Testis (tissue), 2 donors: ENCODE measurements around the gene SOCS6.

ENCODE experiments used
- POLR2A ChIP-seq: fragments of 450-650 bp; IDR thresholded peaks from one replicate; pipeline ENCODE4 v1.6.1; 2017; ENCODE audit warnings: antibody characterized with exemption, mild to moderate bottlenecking, moderate library complexity
- TF ChIP-seq, protein P1 (sequence below), 3 experiments: fragments of 450-650 bp in 2 of 3; fragments of 200-600 bp in 1 of 3; sonication (generic) in 1 of 3; IDR thresholded peaks; one replicate each; pipeline ENCODE4 v1.5.1; 2016 to 2019; ENCODE audit warnings: antibody characterized with exemption in 3 of 3, mild to moderate bottlenecking in 2 of 3, moderate library complexity in 1 of 3

DNA sequence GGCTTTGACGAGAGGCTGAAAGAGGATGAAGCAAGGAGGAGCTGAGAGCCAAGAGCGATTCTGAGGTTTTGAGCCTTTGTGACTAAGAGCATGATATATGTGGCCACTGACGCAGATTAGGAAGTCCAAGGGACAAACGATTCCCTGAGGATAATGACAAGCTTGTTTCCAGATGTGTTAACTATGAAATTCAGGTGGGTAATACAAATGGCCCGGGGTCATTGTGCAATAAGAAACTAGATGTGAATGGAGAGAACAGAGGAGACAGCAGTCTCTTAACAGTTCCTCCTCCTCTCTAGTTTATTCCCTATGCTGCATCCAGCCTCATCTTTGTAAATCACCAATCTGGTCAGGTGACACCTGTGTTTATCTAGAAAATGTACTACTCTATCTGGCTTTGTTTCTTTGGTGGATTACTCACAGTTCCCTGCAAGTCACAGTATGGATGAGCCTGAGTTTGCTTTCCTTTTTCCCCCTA, 84.2 kb downstream of the SOCS6 start:
- TF ChIP-seq, protein P1, sequence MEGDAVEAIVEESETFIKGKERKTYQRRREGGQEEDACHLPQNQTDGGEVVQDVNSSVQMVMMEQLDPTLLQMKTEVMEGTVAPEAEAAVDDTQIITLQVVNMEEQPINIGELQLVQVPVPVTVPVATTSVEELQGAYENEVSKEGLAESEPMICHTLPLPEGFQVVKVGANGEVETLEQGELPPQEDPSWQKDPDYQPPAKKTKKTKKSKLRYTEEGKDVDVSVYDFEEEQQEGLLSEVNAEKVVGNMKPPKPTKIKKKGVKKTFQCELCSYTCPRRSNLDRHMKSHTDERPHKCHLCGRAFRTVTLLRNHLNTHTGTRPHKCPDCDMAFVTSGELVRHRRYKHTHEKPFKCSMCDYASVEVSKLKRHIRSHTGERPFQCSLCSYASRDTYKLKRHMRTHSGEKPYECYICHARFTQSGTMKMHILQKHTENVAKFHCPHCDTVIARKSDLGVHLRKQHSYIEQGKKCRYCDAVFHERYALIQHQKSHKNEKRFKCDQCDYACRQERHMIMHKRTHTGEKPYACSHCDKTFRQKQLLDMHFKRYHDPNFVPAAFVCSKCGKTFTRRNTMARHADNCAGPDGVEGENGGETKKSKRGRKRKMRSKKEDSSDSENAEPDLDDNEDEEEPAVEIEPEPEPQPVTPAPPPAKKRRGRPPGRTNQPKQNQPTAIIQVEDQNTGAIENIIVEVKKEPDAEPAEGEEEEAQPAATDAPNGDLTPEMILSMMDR (IDR thresholded peaks at IDR 0.05), result no peak
- no peak for TF ChIP-seq POLR2A
